GM19395 (cell line): Measurements from ENCODE around the gene DET1.
A peak's percentile ranks its signal among the peaks of the same experiment; 100 is the strongest.

Source experiments
- ATAC-seq: cut with Tn5 transposase; IDR thresholded peaks from one replicate; pipeline ENCODE4 v1.9.1; 2021; ENCODE audit warnings: mild to moderate bottlenecking, moderate library complexity; ENCODE audit not compliant: unreplicated experiment

Gene DET1

DNA sequence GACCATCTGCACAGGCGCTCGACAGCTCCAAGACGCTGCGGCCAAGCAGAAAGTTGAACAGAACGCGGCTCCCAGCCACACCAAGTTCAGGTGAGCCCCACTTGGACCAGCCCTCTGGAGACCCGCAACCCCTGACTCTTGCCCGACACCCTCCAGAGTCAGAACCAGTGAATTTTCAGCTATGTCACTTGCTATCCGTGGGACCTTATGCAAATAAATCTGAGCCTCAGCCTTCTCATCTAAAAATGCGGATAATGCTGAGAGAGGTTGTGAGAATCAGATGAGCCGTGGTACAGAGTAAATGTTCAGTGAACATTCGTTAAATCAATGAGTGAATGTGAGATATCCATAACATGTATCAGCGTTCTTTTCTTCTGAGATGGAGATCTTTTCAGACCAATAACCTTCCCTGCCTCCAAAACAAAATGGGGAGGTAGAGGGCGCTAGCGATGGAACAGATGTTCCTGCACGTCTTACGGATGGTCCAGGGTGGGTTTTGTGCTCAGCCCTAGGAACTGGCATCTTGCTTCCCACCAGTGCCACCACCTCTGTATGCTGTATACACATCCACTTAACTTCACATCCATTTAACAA lies 78.4 kb downstream of the DET1 start:
- no peak for ATAC-seq

DNA sequence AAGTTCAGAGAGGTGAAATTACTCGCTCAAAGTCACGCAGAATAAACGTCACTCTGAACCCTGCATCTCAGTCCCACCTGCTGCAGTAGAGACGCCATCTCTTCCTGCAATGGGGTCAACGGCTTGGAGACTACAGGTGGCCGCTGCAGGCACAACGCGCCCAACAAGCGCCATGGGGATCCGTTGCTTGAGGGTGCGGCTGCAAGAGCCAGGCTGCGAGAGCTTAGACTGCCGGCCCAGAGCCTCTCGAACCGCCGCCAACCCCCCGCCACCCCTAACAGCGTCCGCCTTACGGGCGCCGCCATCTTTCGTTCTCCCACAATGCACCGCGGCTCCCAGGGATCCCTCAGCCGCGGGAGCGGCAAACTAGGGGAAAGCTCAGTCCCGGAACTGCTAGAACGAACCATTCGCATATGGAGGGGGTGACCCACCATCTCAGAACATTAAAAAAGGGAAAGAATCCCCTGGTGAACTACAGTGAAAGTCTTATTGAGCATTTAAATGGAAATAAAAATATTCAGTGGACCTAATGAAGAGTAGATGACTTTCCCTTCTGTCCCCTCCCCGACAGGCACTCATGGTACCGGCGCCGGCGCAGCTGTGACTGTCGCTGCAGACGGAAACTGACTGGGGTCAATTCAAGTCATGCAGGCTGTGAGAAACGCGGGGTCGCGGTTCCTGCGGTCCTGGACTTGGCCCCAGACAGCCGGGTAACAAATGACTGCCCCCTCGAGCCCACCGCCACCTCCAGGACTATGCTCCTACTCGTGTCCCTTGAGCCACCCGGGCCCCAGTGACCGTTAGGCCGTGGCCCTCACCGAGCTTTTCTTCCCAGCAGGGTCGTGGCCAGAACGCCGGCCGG lies 79.2 kb downstream of the DET1 start, which contains the start of the genes MRPL46 and MRPS11:
Gene MRPL46, minus strand, starts transcription at position 316 of the 862 bp plus-strand sequence. Its CDS starts 11 bp downstream, at position 305.
Gene MRPS11, plus strand, starts transcription at position 636 of the 862 bp plus-strand sequence. Its CDS starts 10 bp downstream, at position 646.
- ATAC-seq = peak; percentile 91

DNA sequence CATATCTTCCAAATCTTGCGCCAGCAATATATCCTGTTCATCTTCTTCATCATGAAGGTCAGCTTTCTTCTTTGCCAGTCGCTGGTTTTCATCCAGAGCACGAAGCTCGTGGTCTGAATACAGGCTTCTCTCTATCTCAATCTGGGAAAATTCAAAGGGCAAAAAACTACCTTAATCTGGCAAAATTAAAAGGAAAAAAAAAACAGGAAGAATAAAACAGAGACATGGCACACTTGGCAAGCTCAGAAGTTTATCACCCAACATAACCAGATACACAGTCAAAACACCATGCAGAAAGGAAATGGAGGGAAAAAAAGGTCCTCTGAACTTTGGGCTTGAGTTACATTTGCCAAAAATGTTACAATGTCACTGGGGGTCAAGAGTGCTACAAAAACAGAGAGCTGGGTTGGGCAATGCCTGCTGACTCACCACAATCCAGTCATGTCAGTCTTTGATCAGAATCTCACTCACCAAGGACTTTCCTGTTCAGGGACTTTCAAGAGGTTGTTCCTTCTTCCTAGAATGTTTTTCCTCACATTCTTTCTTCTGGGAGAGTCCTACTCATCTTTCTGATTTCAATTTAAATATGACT lies 80.8 kb downstream of the DET1 start:
- no peak for ATAC-seq

DNA sequence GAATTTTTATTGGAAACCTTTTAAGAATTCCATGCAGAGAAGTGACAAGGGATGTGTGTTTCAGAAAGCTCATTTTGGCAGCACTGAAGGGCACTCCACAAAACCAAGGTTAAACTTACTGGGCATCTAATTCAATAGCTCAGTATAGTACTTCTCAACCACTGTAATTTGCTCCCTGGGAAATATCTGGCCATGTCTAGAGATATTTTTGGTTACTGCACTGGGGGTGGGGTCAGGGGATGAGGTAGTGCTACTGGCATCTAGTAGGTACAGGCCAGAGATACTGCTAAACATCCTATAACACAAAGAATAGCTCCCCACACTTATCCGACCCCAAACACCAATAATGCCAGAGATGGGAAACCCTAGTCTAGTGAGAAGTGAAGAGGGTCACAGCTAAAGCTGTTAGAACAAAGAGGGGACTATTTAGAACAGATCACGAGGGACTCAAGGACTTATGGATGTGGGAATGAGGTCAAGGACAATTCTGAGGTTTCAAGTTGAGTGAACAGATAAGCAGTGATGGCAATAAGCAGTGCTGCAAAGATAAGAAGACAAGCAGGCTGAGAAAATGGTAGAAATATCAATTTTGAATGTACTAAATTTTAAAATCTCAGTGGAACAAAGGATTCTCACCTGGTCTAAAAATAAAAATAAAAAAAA lies 82.5 kb downstream of the DET1 start:
- no peak for ATAC-seq
